Astrocyte of the spinal cord (primary cell): ENCODE results near the gene TRAPPC3.
A peak's percentile ranks its signal among the peaks of the same experiment; 100 is the strongest.

Experiments
- DNase-seq: peaks from one replicate; pipeline ENCODE4 v3.0.0; 2011; ENCODE audit warnings: low read depth, low spot score
- H3K4me3 ChIP-seq: 2 replicates; pipeline ENCODE4 v1.5.1; 2011; ENCODE audit warnings: low read depth, mild to moderate bottlenecking, low read length, moderate library complexity
- CTCF ChIP-seq: IDR thresholded peaks from 2 replicates; pipeline ENCODE4 v1.5.1; 2012; ENCODE audit warnings: low read depth, mild to moderate bottlenecking, low read length, inconsistent platforms
- in situ Hi-C: cut with HindIII; loops from 2 replicates; pipeline ENCODE4 v1.10.0; 2017; ENCODE audit warnings: low sequenced_read_pairs

TRAPPC3 gene

GRCh38 chr1:36155408-36156328, 6.4 kb upstream of the TRAPPC3 start, which contains the start of gene MAP7D1:
MAP7D1 (plus strand) TSS chr1:36156160; CDS start chr1:36156418, 258 bp downstream.
- in situ Hi-C loops = no loop called here
- no peak for TF ChIP-seq CTCF
- H3K4me3 ChIP-seq = peak within 1 kb of the TSS; percentile 97
- peak; percentile 86 for DNase-seq

- H3K4me3 ChIP-seq = peak overlapping the region; percentile 97
- no peak for DNase-seq
- in situ Hi-C loops = no loop called here
- no peak for TF ChIP-seq CTCF
Observed at GRCh38 chr1:36154765-36155407, 5.6 kb upstream of the TRAPPC3 start.

GRCh38 chr1:36154335-36154734, 5.0 kb upstream of the TRAPPC3 start:
- H3K4me3 ChIP-seq = no peak overlapping the region
- no peak for DNase-seq
- in situ Hi-C loops = no loop called here
- no peak for TF ChIP-seq CTCF

GRCh38 chr1:36153476-36153875, 4.2 kb upstream of the TRAPPC3 start:
- H3K4me3 ChIP-seq = no peak overlapping the region
- in situ Hi-C loops = no loop called here
- DNase-seq = no peak

GRCh38 chr1:36151845-36152203, 2.5 kb upstream of the TRAPPC3 start:
- DNase-seq = no peak
- no peak for TF ChIP-seq CTCF
- H3K4me3 ChIP-seq = no peak overlapping the region
- in situ Hi-C loops = no loop called here

More at GRCh38 chr1:36153476-36153875, 4.2 kb upstream of the TRAPPC3 start:
- TF ChIP-seq CTCF = no peak

- DNase-seq = no peak
- no peak overlapping the region for H3K4me3 ChIP-seq
- no peak for TF ChIP-seq CTCF
- in situ Hi-C loops = no loop called here
Observed at GRCh38 chr1:36151134-36151844, 2.0 kb upstream of the TRAPPC3 start.
